ENCODE results near the gene MYO9B. TPM values are rescaled to one million over a fixed set of nuclear protein-coding genes. Genes with fewer than 3 reads are reported as not detected.

MYO9B gene
- total and polyA plus RNA-seq, 2 of the 13 experiments (the other 11 are each of a cell fraction or from before 2014, with no cell fraction given) = 18.0 to 18.3 TPM

DNA sequence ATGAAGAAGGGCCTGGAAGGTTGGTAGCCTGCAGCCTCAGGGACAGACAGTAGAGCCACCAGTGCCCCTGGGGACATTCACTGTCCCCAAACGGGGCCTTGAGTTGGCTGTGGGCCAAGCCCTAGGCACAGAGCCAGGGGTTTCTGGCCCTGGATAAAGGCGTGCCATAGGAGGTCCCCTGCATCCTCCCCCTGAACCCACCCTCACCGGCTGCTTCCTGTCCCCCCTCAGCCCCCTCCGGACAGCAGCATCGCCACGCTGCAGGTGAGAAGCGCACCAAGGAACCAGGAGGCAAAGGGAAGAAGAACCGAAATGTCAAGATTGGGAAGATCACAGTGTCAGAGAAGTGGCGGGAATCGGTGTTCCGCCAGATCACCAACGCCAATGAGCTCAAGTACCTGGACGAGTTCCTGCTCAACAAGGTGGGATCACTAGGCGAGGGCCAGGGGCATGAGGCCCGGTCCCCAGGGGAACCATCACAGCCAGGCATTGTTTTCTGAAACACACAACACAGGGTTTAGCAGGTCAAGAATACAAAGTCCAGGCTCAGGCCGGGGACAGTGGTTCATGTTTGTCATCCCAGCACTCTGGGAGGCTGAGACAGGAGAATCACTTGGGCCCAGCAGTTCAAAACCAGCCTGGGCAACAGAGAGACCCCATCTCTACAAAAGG is 125.0 kb downstream of the MYO9B start (continued):
- TF ChIP-seq MAF1 (CRISPR knock-in tag; IDR thresholded peaks at IDR 0.05; ENCODE audit: borderline replicate concordance) (no peak), FOXK1 (CRISPR knock-in tag; IDR thresholded peaks at IDR 0.05; ENCODE audit: borderline replicate concordance, low read depth) (peak; percentile 55; the same call in 1 of the 2 replicates), SMARCE1 (IDR thresholded peaks at IDR 0.05; ENCODE audit: borderline replicate concordance) (no peak), ZNF160 (CRISPR knock-in tag; IDR thresholded peaks at IDR 0.05) (no peak), ZNF367 (CRISPR knock-in tag; IDR thresholded peaks at IDR 0.05; ENCODE audit: borderline replicate concordance) (no peak), TBX2 (CRISPR knock-in tag; IDR thresholded peaks at IDR 0.05; ENCODE audit: borderline replicate concordance) (peak; percentile 69), ZNF121 (CRISPR knock-in tag; IDR thresholded peaks at IDR 0.05) (no peak; the same call in 1 of the 2 replicates), FOXJ3 (CRISPR knock-in tag; IDR thresholded peaks at IDR 0.05; ENCODE audit: borderline replicate concordance) (peak; percentile 56; the same call in 1 of the 2 replicates), ZFX (CRISPR knock-in tag; IDR thresholded peaks at IDR 0.05; ENCODE audit: low read depth) (peak; percentile 80), ZNF883 (CRISPR knock-in tag; IDR thresholded peaks at IDR 0.05; ENCODE audit: not compliant biosample characterization) (no peak), ZKSCAN8 (CRISPR knock-in tag; IDR thresholded peaks at IDR 0.05; ENCODE audit: borderline replicate concordance) (peak; percentile 42; the same call in 1 of the 2 replicates), ZMYM3 (CRISPR knock-in tag; IDR thresholded peaks at IDR 0.05) (peak; percentile 72), YEATS4 (CRISPR knock-in tag; IDR thresholded peaks at IDR 0.05; ENCODE audit: borderline replicate concordance) (no peak), JUND (CRISPR knock-in tag; IDR thresholded peaks at IDR 0.05) (no peak), CAMTA2 (CRISPR knock-in tag; IDR thresholded peaks at IDR 0.05; ENCODE audit: borderline replicate concordance) (0 out of 2 replicates have a peak, but pooled peaks have one; percentile 35)
- TF ChIP-seq, protein P1, sequence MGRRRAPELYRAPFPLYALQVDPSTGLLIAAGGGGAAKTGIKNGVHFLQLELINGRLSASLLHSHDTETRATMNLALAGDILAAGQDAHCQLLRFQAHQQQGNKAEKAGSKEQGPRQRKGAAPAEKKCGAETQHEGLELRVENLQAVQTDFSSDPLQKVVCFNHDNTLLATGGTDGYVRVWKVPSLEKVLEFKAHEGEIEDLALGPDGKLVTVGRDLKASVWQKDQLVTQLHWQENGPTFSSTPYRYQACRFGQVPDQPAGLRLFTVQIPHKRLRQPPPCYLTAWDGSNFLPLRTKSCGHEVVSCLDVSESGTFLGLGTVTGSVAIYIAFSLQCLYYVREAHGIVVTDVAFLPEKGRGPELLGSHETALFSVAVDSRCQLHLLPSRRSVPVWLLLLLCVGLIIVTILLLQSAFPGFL (CRISPR knock-in tag; IDR thresholded peaks at IDR 0.05) = no peak
- TF ChIP-seq, protein P2, sequence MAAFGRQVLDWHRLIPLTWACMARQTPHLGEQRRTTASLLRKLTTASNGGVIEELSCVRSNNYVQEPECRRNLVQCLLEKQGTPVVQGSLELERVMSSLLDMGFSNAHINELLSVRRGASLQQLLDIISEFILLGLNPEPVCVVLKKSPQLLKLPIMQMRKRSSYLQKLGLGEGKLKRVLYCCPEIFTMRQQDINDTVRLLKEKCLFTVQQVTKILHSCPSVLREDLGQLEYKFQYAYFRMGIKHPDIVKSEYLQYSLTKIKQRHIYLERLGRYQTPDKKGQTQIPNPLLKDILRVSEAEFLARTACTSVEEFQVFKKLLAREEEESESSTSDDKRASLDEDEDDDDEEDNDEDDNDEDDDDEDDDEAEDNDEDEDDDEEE (CRISPR knock-in tag; IDR thresholded peaks at IDR 0.05) = no peak
- TF ChIP-seq, protein P3, sequence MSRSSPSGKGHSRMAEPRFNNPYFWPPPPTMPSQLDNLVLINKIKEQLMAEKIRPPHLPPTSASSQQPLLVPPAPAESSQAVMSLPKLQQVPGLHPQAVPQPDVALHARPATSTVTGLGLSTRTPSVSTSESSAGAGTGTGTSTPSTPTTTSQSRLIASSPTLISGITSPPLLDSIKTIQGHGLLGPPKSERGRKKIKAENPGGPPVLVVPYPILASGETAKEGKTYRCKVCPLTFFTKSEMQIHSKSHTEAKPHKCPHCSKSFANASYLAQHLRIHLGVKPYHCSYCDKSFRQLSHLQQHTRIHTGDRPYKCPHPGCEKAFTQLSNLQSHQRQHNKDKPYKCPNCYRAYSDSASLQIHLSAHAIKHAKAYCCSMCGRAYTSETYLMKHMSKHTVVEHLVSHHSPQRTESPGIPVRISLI (CRISPR knock-in tag; IDR thresholded peaks at IDR 0.05; ENCODE audit: borderline replicate concordance) = no peak
- TF ChIP-seq, protein P4, sequence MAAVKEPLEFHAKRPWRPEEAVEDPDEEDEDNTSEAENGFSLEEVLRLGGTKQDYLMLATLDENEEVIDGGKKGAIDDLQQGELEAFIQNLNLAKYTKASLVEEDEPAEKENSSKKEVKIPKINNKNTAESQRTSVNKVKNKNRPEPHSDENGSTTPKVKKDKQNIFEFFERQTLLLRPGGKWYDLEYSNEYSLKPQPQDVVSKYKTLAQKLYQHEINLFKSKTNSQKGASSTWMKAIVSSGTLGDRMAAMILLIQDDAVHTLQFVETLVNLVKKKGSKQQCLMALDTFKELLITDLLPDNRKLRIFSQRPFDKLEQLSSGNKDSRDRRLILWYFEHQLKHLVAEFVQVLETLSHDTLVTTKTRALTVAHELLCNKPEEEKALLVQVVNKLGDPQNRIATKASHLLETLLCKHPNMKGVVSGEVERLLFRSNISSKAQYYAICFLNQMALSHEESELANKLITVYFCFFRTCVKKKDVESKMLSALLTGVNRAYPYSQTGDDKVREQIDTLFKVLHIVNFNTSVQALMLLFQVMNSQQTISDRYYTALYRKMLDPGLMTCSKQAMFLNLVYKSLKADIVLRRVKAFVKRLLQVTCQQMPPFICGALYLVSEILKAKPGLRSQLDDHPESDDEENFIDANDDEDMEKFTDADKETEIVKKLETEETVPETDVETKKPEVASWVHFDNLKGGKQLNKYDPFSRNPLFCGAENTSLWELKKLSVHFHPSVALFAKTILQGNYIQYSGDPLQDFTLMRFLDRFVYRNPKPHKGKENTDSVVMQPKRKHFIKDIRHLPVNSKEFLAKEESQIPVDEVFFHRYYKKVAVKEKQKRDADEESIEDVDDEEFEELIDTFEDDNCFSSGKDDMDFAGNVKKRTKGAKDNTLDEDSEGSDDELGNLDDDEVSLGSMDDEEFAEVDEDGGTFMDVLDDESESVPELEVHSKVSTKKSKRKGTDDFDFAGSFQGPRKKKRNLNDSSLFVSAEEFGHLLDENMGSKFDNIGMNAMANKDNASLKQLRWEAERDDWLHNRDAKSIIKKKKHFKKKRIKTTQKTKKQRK (IDR thresholded peaks at IDR 0.05; ENCODE audit: low read length) = no peak
- TF ChIP-seq, protein P5, sequence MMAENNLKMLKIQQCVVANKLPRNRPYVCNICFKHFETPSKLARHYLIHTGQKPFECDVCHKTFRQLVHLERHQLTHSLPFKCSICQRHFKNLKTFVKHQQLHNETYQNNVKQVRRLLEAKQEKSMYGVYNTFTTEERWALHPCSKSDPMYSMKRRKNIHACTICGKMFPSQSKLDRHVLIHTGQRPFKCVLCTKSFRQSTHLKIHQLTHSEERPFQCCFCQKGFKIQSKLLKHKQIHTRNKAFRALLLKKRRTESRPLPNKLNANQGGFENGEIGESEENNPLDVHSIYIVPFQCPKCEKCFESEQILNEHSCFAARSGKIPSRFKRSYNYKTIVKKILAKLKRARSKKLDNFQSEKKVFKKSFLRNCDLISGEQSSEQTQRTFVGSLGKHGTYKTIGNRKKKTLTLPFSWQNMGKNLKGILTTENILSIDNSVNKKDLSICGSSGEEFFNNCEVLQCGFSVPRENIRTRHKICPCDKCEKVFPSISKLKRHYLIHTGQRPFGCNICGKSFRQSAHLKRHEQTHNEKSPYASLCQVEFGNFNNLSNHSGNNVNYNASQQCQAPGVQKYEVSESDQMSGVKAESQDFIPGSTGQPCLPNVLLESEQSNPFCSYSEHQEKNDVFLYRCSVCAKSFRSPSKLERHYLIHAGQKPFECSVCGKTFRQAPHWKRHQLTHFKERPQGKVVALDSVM (CRISPR knock-in tag; IDR thresholded peaks at IDR 0.05) = peak; percentile 87
